GM21825 (cell line): ENCODE measurements around the gene CACNA1C.

Source experiments
- ATAC-seq: cut with Tn5 transposase; IDR thresholded peaks from one replicate; pipeline ENCODE4 v1.9.1; 2021; ENCODE audit warnings: mild to moderate bottlenecking, moderate library complexity; ENCODE audit not compliant: unreplicated experiment

Gene CACNA1C

DNA sequence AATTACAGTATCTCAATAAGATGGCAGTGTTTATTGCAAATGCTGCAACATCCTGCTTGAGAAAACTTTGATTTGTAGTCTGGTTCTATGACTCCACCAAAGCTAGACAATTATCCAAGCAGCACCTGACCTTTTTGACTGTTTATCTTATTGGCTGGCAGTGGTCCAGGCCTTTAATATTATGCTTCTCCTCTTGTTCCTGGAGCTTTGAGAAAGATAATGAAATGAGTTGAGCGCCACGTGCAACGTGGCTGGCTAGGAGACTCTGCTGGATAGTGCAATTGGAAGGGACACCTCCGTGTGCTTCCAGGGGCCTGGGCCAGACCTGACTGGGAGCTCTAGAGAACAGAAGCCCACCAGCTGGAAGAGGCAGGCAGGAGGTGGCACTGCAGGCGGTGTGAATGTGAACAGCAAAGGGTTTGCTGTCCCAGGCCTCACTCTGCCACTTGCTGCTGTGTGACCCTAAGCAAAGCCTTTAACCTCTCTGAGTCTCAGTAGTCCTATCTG is 349.3 kb downstream of the CACNA1C start:
- no peak for ATAC-seq

DNA sequence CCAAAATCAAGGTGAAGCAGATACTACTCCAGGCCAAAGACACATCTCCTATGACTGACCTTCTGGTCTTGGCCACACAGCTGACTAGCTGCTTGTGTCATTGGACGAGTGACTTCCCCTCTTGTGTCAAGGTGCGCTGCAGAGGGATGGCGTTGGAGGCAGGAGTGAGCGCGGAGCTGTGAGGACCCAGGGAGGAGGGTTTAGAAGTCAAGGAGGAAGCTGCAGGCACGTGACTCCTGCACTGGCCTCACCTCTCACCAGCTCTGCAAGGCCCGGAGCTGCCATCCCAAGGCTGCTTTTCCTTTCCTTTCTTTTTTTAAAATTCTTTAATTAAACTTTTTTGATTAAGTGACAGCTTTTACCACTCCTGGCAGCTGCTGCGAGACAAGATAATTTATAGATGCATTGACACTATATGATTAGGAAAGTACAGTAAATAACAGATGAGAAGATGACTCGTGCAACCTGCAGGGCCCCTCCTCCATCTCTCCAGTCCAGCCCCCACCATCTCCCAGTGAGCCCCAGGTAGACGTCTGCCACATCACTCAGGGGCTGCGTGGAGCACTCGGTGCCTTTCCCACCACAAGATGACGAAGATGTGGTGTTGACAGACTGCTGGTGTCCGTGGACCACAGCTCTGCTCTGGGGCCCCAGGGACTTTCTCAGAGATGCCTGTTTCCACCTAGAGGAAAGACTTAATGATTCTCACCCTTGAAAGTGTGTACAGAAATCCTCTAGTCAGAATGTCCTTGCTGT is 350.6 kb downstream of the CACNA1C start:
- ATAC-seq = no peak

DNA sequence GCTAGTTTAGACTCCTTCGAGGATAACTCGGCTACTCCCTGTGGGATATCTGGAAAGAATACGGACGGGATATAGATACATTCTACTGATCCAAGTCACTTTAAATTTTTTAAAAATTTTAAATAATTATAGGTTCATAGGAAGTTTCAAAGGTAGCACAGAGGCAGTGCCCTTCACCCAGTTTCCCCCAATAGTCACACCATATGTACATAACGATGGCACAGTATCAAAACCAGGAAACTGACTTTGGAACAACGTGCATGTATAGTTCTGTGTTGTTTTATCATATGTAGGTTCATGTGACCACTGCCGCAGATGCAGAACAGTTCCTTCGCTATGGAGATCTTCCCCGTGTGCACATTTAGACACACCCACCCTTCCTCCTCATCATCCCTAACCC is 352.3 kb downstream of the CACNA1C start:
- no peak for ATAC-seq

DNA sequence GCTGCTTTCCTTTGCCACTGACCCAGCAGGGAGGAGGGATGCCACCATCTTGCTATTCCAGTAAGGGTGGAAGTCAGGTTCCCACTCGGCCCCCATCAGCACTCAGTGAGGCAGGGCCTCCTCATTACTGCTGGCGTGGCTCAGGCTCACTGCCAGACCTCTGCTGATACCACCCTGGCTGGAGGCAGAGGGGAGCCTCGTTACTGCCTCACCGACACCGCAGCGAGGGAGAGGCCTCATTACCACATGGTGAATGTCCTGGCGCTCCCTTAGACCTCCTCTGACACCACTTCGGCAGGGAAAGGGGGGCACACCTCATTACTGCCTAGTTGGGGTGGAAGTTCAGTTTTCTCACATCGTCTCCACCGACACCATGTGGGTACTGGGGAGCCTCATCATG is 354.1 kb downstream of the CACNA1C start:
- no peak for ATAC-seq

DNA sequence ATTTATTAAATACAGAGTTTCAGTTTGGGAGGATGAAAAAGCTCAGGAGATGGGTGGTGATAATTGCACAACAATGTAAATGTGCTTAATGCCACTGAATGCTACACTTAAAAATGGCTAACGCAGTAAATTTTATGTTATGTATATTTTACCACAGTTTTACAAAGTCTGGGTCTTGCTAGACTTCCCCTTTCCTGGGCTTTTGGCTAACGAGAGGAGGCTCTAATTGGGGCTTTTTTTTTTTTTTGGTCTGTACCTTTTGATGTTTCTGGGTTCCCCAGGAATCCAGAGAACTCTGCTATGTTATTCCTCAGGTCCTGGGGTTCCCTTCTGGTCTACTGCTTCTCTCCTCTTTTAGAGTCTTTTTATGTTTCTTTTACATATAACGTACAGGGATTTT is 355.5 kb downstream of the CACNA1C start:
- ATAC-seq = no peak

DNA sequence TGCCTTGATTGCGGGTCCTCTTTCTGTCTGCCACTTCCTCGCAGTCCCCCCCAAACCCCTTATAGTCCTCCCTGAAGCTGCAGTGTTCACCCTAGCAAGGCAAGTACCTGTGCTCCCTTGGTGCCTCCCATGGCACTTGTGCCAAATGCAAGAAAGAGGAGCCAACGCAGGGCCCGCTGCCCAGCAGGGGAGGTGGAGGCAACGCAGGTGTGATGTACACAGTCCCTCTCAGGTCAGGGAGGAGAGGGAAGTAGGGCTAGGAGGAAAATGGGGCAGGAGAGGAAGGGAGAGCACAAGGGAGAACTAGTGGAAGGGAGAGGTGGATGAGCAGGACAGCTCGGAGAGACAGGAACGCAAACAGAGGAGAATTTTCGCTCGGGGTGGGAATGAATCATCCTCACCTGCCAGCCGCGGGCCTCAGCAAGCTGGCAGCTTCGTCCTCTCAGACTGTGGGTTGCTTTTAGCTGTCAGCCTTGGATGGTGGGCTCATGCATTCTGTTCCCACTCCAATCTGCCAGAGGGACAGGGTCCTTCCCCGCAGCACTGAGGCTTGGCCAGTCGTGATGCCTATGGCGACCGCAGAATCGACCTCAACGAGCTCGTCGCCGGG is 357.0 kb downstream of the CACNA1C start:
- no peak for ATAC-seq

DNA sequence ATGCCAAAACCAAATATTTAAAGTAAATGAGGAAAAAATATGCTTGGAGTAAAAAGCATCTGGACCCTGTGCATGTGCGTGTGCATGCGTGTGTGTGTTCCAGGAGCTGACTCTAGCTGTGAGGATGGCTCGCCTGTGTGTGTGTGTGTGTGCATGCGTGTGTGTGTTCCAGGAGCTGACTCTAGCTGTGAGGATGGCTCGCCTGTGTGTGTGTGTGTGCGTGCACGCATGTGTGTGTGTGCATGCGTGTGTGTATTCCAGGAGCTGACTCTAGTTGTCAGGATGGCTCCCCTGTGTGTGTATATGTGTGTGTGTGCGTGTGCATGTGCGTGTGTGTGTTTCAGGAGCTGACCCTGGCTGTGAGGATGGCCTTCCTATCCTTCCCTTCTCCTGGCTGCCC is 357.7 kb downstream of the CACNA1C start:
- no peak for ATAC-seq

DNA sequence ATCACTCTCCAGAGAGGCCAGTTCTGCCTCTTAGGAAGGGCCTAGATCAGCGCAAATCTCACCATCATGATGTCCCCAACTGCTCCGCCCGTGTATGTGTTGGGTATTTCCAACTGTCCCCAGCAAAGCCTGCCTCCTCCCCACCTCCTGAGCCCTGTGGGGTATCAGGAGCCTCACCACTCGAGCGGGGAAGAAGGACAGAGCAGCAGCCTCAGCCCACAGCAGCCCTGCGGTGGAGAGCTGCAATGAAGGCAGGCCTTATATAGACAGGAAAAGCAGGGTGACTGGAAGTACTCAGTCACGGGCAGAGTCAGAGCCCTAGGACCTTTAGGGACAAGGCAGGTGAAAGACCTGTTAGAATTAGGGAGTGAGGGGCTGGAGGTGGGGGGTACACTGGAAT is 358.2 kb downstream of the CACNA1C start:
- no peak for ATAC-seq

DNA sequence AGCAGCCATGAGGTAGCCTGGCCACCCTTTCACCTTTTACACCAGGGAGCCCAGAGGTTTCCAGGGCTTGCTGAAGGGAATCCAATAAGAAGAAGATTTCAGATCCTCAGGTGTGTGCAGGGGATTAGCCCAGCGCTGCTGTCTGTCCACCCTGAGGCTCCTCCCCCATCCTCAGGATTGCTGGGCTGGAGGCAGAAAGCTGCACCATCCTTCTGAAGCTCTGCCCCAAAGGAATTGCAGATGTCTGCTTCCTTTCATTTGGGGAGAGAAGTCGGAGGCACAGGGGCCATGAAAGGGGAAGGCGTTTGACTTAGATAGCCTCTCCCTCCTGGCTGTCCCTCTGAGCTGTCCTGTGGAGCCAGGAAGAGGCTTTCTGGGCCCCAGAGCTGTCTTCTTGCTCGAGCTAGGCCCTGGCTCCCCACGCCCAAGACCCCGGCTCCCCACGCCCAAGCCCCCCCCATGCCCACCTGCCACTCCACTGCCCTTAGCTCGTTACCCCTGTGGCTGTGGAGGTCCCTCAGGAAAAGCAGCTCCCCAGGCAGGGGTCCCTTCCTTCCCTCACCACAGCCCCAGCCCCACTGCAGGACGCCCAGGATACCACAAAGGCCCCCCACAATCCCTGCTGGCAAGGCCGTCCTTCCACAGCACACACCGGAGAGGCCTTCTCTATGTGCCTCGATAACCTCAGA is 359.0 kb downstream of the CACNA1C start:
- ATAC-seq = no peak

DNA sequence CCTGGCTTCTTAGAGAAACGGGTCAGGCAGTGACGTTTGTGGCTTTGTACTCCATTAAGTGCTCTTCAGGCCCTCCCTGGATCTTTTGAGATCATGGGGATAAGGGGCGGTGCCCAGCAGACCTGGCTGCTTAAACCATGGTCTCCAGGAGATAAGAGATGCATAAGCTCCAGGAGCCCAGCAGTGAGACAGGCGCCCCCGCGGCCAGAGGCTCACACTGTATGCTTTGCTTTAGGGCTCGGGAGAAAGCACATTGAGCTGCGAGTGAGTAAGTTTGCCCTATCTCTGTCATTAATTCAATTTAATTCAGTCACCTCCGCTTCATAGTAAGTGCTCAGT is 359.5 kb downstream of the CACNA1C start:
- no peak for ATAC-seq

DNA sequence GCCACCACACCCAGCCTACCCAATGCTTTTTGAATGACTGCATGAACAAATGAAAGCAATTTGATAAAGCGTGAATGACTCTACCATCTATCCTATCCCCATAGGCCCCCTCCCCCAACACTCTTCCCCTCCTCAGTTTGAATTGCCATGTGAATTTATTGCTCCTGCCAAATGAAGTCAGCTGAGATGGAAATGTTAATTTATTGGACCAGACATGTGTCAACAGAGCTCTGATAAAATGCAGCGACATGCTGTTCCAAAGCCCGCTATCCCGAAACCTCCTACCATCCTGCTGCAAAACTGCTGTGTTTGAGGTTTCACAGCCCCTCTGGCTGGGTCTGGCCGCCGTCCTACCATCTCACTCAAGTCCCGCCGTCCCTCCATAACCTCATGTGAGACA is 360.5 kb downstream of the CACNA1C start:
- no peak for ATAC-seq

DNA sequence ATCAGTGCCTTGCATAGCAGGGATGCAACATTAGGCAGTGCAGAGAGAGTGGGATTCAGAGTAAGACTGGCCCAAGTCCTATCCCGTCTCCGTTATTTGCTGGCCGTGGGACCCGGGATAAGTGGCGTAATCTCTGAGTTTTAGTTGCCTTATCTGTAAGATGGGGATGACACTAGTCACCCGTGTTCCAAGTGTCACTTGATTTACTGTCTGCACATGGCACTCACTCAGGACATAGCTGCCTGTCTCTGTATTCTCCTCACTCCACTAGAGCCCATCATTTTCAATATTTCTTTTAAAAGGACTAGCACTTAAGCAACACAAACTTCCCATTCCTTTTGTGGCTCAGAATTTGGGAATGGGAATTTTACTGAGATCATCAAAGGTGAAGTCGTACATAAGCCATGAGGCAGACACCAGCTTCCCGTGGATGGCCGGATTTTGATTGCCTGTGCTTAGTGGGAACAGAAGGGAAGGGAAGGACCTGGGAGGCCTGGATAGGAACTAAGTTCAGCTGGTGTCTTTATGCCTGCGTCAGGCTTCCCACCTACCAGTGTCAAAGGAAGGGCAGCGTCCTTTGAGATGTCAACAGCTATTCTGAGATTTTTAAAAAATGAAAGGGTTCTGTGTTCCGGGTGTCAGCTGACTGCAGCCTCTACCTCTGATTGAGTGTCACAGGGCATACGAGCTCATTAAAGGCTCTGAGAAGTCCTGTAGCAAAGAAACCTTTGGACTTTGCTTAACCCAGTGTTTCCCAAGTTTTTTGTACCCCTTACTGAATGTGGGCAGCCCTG is 361.4 kb downstream of the CACNA1C start:
- ATAC-seq = no peak

DNA sequence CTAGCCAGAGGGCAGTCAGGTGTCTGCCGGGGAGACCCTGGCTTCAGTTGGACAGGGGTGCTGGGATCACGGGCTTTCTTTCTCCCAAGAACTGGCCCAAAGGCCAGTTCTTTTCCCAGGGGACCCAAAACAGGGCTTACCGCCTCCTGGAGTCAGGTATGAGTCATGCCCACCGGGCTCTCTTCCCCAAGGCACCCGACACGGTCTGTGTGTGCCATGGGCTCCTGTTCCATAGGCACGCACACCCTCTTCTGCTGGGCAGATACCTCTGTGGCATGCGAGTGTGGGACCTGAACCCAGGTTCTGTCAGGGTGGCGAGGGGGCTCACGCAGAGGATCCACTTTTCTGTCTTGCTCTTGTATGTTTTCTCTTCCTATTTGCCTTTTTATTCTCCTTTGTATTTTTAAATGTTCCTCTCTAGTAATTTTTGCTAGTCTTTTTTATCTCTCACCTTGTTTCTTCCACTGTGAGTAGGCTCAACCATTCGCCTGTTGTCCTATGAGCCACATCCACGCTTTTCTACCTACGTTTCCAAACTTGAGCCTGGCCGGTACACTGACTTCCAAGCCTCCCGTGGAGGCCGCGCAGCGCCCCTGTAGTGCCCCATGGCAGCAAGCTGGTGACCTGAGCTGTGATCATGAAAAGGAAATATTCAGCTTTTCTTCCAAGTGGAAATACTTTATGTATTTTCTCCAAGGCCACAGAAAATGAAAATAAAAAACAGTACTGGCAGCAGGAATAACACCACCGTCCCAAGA is 362.2 kb downstream of the CACNA1C start:
- ATAC-seq = no peak

DNA sequence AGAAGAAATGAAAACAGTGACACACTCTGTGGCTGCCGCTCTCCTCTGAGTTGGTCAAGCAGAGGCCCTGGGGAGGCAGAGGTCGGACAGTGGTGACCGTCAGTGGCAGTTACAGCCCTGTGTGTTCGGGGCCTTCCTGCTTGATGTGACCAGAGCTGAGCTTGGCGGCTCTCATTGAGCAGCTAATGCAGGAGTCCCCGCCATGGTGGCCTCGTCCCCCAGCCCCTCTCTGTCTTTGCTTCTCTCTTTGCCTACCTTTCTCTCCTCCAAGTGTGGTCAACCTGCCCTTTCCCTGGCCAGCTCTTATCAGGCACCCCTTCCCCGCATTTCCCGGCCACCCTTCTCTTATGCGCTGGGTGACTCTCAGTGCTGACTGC is 362.8 kb downstream of the CACNA1C start:
- ATAC-seq = no peak

DNA sequence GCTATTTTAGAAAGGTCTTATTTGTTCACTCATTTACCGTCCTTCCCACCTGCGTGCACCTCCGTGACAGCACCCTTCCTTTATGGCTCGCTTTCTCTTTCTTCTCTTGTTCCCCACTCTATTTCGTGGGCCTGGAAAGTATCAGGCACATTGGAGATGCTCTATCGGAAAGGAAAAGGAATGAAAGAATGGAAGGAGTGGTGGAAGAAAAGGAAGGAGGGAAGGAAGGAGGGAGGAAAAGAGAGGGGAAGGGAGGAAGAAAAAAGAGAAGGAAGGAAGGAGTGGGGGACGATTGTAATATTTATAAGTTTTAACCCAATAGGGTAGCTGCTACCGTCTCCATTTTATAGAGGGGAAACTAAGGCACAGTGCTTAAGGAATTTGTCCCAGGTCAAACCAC is 363.4 kb downstream of the CACNA1C start:
- no peak for ATAC-seq

DNA sequence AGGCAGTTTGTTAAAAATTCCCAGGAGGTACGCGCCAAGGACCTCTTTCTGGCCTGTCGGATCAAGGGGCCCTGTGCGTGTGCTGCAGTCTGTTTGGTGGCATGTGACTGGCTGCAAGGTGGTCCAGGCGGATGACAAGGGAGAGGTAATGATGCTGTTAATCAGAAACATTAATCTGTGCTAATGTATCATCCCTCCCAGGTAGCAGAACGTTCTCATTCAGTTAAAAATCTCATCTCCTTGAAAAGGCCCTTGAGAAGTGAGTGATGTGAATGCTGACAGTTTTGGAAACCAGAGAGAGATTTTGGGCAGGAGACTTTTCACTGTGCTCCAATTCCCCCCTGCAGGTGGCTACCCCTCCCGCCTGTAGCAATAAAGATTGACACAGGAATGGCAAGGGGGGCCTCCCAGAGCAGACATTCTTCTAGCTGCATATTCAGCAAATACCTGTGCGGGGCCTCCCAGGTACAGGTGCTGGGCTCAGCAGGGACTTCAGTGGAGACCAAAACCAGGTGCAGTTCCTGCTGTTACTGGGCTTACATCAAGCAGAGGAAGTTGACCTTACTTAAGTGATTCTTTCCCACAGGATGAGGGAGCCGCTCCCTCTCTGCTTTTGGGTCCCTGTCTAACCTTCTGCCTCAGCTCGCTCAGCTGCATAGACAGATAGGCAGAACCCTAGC is 364.8 kb downstream of the CACNA1C start:
- ATAC-seq = no peak

DNA sequence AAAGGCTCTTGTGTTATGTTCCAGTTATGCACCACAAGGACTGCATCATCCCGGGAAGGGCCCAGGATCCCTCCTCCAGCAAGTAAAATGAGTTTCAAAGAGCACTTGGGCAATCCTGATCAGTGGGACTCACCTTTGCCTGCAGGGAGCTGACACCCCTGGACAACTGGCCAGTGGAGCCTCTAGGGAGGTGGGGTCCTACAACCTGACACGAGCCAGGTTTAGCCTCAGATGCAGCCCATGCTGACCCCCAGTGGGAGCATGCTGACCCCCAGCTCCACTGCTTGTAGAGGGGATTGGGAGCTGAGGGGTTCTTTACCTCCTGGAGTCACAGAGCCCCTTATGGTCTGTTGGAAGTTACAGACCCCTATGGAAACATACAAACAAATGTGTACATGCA is 365.8 kb downstream of the CACNA1C start:
- no peak for ATAC-seq

DNA sequence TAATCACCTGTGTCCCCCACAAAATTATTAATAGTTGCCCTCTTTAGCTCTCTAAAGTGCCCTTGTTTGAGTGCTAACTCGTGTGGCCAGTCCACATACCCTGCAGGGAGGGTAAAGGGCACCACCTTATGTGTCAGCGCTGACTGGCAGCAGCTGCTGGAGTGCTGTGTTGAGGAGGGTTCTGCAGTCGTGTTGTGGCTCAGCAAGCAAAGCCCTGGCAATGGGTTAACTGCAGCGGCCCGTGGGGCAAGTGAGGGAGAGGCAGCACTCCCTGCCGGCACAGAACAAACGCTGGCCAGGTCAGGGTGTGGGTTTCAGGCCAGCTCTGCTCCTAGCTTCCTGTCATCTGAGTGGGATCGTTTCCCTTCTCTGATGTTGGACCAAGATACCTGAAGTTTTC is 369.8 kb downstream of the CACNA1C start:
- no peak for ATAC-seq

DNA sequence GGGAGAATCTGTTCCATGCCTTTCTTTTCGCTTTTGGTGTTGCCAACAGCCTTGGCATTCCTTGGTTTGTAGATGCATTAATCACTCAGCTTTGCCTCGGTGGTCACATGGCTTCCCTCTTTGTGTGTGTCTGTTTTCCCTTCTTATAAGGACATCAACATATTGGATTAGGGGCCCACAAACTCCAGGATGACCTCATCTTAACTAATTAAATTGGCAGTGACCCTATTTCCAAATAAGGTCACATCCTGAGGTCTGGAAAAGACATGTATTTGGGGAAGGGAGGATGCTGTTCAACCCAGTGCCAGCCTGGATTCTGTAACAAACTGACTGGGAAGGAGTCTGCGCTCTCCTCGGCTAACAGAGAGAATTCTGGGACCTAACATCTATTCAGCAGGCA is 376.2 kb downstream of the CACNA1C start:
- no peak for ATAC-seq

DNA sequence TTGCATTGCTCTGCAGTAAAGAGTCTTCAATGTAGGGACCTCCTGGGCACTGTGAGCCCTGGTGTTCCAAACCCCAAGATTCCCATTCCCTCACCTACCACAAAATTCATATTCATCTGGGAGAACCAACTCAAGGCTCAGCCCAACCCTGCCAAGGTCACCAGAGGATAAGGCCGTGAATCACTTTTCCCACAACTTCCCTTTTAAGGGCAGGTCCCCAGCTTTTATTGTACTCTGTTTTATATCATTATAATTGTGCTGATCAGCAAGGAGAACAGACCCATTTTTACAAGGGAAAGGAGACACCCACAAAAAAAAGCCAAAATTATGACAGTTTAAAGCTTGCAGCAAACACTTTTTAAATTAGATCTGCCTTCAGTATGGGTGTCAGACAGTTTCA is 379.0 kb downstream of the CACNA1C start:
- ATAC-seq = no peak
